GM12801 (cell line): ENCODE data around the gene ELN.

ENCODE experiments used
- TF ChIP-seq, protein P1 (sequence below): IDR thresholded peaks from one replicate; pipeline ENCODE4 v1.5.1; 2011; ENCODE audit warnings: control low read depth; ENCODE audit not compliant: insufficient read length; ENCODE audit errors: extremely low read depth

ELN gene

GRCh38 chr7:74026406-74026902 lies 1.5 kb upstream of the ELN start:
- TF ChIP-seq, protein P1, sequence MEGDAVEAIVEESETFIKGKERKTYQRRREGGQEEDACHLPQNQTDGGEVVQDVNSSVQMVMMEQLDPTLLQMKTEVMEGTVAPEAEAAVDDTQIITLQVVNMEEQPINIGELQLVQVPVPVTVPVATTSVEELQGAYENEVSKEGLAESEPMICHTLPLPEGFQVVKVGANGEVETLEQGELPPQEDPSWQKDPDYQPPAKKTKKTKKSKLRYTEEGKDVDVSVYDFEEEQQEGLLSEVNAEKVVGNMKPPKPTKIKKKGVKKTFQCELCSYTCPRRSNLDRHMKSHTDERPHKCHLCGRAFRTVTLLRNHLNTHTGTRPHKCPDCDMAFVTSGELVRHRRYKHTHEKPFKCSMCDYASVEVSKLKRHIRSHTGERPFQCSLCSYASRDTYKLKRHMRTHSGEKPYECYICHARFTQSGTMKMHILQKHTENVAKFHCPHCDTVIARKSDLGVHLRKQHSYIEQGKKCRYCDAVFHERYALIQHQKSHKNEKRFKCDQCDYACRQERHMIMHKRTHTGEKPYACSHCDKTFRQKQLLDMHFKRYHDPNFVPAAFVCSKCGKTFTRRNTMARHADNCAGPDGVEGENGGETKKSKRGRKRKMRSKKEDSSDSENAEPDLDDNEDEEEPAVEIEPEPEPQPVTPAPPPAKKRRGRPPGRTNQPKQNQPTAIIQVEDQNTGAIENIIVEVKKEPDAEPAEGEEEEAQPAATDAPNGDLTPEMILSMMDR: no peak

- TF ChIP-seq, protein P1: no peak
Measured at GRCh38 chr7:74026903-74027682, 880 bp upstream of the ELN start.

GRCh38 chr7:74028321-74028838 lies 407 bp downstream of the ELN start:
- TF ChIP-seq, protein P1: no peak

DNA sequence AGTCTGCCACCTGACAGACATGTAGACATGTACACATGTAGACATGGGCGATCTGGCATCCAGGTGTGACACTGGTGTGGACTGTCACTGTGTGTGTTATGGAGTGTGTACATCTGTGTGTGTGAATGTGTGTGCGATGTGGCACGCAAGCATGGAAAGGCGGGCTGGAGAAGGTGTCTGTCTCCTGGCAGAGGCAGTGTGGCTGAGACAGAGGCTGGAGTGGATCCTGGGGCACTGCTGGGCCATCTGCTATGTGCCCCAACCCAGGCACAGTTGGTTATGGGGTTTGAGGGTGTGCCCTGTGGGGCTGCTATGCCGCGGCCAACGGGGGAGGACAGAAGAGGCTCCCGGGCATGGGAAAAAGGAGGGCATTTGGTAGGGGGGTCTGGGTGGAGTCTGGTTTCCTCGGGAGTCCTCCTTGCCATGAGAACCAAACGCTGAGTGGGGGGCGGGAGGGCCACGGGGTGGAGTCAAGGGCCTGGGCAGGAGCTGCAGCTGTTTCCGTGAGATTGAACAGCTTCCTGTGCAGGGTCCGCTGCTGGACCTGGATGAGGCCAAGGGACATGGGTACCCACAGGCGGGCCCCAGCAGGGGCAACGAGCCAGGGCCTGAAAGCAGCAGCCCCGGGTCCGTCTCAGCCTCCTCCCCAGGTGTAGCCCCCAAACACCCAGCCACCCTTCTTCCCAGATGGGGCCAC lies 1.3 kb downstream of the ELN start:
- TF ChIP-seq, protein P1: no peak

DNA sequence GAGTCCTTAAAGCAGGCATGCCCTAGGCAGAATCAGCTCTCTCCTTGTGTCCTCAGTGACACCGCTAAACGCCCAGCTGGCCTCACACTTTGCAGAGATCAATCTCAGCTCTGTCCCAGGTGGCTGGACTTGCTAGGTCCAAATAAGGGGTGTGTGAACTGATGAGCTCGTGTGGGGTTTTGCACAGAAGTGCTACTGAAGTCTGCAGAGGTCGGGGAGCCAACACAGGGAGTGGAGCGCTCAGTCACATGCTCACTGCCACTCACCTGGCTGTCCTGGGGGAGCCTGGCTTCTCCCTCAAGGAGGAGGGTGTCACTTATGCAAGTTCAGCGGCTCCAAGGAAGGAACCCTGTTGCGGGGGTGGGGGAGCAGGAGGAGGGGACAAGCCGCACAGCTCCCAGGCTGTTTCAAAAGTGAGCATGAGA lies 2.0 kb downstream of the ELN start:
- TF ChIP-seq, protein P1: no peak

- TF ChIP-seq, protein P1: no peak
Measured at GRCh38 chr7:74030861-74031260, 2.9 kb downstream of the ELN start.

DNA sequence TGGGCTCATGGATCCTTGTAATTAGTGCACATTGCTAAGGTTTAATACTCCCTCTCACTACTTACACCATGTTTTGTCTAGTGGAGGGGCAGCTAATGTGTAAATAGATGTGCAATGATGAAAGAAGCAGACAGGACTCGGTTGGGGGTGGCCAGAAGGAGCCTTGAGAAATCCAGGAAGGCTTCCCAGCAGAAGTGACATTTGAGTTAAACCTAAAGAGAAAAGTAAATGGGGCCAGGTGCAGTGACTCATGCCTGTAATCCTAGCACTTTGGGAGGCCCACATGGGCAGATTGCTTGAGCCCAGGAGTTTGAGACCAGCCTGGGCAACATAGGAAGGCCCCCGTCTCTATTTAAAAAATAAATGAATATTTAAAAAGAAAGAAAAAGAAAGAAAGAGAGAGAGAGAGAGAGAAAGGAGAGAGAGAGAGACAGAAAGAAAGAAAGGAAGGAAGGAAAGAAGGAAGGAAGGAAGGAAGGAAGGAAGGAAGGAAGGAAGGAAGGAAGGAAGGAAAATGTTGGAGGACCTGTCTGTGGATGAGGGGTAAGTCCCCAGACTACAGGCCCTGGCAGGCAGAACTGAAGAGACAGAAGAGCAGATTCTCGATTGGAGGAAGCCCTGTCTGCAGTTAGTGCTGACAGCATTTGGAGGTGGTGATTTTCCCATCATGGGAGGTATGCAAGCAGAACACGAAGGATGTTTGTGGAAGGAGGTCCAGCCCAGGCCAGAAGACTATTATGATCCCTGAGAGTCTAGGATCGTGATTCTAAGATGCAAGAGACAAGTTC lies 3.6 kb downstream of the ELN start:
- TF ChIP-seq, protein P1: no peak
